OCI-LY1 (cell line): Measurements from ENCODE around the gene CIZ1.

Source experiments
- H2AFZ ChIP-seq: fragments of 200-600 bp; sonication (generic), shearing (Covaris generic); 2 replicates; pipeline ENCODE4 v1.6.0; 2014; ENCODE audit warnings: antibody characterized with exemption, mild to moderate bottlenecking, low read length
- H3F3A ChIP-seq: fragments of 200-600 bp; sonication (generic), shearing (Covaris generic); 2 replicates; pipeline ENCODE4 v1.6.0; 2014; ENCODE audit warnings: mild to moderate bottlenecking, antibody characterized with exemption, low read length, moderate library complexity; ENCODE audit not compliant: insufficient read depth
- H3K27ac ChIP-seq: fragments of 200-600 bp; sonication (generic); 2 replicates; pipeline ENCODE4 v1.5.1; 2014; ENCODE audit warnings: low read length, mixed run types, mild to moderate bottlenecking, low read depth; ENCODE audit not compliant: poor library complexity, severe bottlenecking
- H3K27me3 ChIP-seq: fragments of 200-600 bp; sonication (generic); 2 replicates; pipeline ENCODE4 v1.6.0; 2014; ENCODE audit warnings: antibody characterized with exemption, mild to moderate bottlenecking, low read length, moderate library complexity; ENCODE audit not compliant: insufficient read depth
- H3K36me3 ChIP-seq: fragments of 200-600 bp; sonication (generic); 2 replicates; pipeline ENCODE4 v1.6.1; 2014; ENCODE audit warnings: mild to moderate bottlenecking, antibody characterized with exemption, low read length, moderate library complexity, mixed read lengths; ENCODE audit not compliant: insufficient read depth
- H3K4me1 ChIP-seq: fragments of 200-600 bp; sonication (generic); 2 replicates; pipeline ENCODE4 v1.5.1; 2014; ENCODE audit warnings: mild to moderate bottlenecking, low read length, moderate library complexity; ENCODE audit not compliant: insufficient read depth, severe bottlenecking
- H3K4me2 ChIP-seq: fragments of 200-600 bp; sonication (generic), shearing (Covaris generic); 2 replicates; pipeline ENCODE4 v1.6.1; 2014; ENCODE audit warnings: low read length
- H3K4me3 ChIP-seq: fragments of 200-600 bp; sonication (generic); 2 replicates; pipeline ENCODE4 v1.5.1; 2014; ENCODE audit warnings: low read length, low read depth, mild to moderate bottlenecking, mixed read lengths; ENCODE audit not compliant: poor library complexity, severe bottlenecking
- H3K79me2 ChIP-seq: fragments of 200-600 bp; shearing (Covaris generic); 2 replicates; pipeline ENCODE4 v1.6.1; 2016; ENCODE audit warnings: mixed run types, low read length, mixed read lengths; ENCODE audit not compliant: insufficient read depth
- H3K9ac ChIP-seq: fragments of 200-600 bp; sonication (generic), shearing (Covaris generic); 2 replicates; pipeline ENCODE4 v1.6.1; 2014; ENCODE audit warnings: mild to moderate bottlenecking, low read length, mixed read lengths
- H3K9me2 ChIP-seq: fragments of 200-600 bp; sonication (generic), shearing (Covaris generic); 2 replicates; pipeline ENCODE4 v1.6.1; 2014; ENCODE audit warnings: low read depth, mild to moderate bottlenecking, low read length, mixed read lengths
- H3K9me3 ChIP-seq: fragments of 200-600 bp; shearing (Covaris generic); 2 replicates; pipeline ENCODE4 v1.6.1; 2014; ENCODE audit warnings: low read length, mixed read lengths
- H4K20me1 ChIP-seq: fragments of 200-600 bp; sonication (generic), shearing (Covaris generic); 2 replicates; pipeline ENCODE4 v1.6.0; 2016; ENCODE audit warnings: mild to moderate bottlenecking, low read length; ENCODE audit not compliant: insufficient read depth
- CTCF ChIP-seq: fragments of 200-600 bp; sonication (generic), shearing (Covaris generic); IDR thresholded peaks from 2 replicates; pipeline ENCODE4 v1.5.1; 2017; ENCODE audit warnings: mild to moderate bottlenecking, antibody characterized with exemption, low read length, moderate library complexity, mixed read lengths
- EZH2 ChIP-seq: fragments of 200-600 bp; sonication (generic), shearing (Covaris generic); IDR thresholded peaks from 2 replicates; pipeline ENCODE4 v1.8.0; 2017; ENCODE audit warnings: borderline replicate concordance, mixed run types, mild to moderate bottlenecking, antibody characterized with exemption, low read length, moderate library complexity, mixed read lengths

Gene CIZ1

GRCh38 chr9:128218518-128219389 lies 27.4 kb upstream of the CIZ1 start:
- Histone ChIP-seq H3K9me3 (no peaks in the 10 kb centered on the region), H3F3A (no peaks in the 10 kb centered on the region), H3K9ac (peak overlapping the region; percentile 27; the same call in 1 of the 2 replicates), H4K20me1 (no peaks in the 10 kb centered on the region), H3K4me3 (peak overlapping the region; percentile 56), H3K79me2 (no peaks in the 10 kb centered on the region), H3K4me2 (peak overlapping the region; percentile 73), H3K36me3 (no peaks in the 10 kb centered on the region), H3K4me1 (peaks cover 9% of the 10 kb centered on the region), H3K9me2 (no peaks in the 10 kb centered on the region), H3K27ac (no peak overlapping the region), H3K27me3 (peaks cover 7% of the 10 kb centered on the region; the same call in 1 of the 2 replicates), H2AFZ (no peak overlapping the region)
- TF ChIP-seq EZH2, result no peak
- no peak for TF ChIP-seq CTCF

GRCh38 chr9:128218172-128218517 lies 26.8 kb upstream of the CIZ1 start:
- no peaks in the 10 kb centered on the region for H4K20me1 ChIP-seq
- H3K4me1 ChIP-seq, result peaks cover 9% of the 10 kb centered on the region
- H3K27ac ChIP-seq, result no peak overlapping the region
- no peaks in the 10 kb centered on the region for H3K9me3 ChIP-seq
- H3K79me2 ChIP-seq, result no peaks in the 10 kb centered on the region
- peak overlapping the region; percentile 56 for H3K4me3 ChIP-seq
- H3F3A ChIP-seq, result no peaks in the 10 kb centered on the region
- peaks cover 7% of the 10 kb centered on the region; the same call in 1 of the 2 replicates for H3K27me3 ChIP-seq
- no peaks in the 10 kb centered on the region for H3K36me3 ChIP-seq
- H3K9me2 ChIP-seq, result no peaks in the 10 kb centered on the region
- H3K4me2 ChIP-seq, result peak overlapping the region; percentile 73
- peak overlapping the region; percentile 27; the same call in 1 of the 2 replicates for H3K9ac ChIP-seq
- no peak overlapping the region for H2AFZ ChIP-seq
- TF ChIP-seq CTCF (no peak), EZH2 (no peak)

- no peak overlapping the region for H3K4me3 ChIP-seq
- no peaks in the 10 kb centered on the region for H3K9me3 ChIP-seq
- H2AFZ ChIP-seq, result no peak overlapping the region
- no peaks in the 10 kb centered on the region for H3K36me3 ChIP-seq
- peaks cover 9% of the 10 kb centered on the region for H3K4me1 ChIP-seq
- H4K20me1 ChIP-seq, result no peaks in the 10 kb centered on the region
- H3K79me2 ChIP-seq, result no peaks in the 10 kb centered on the region
- no peak overlapping the region for H3K9ac ChIP-seq
- H3K4me2 ChIP-seq, result no peak overlapping the region
- H3K27ac ChIP-seq, result no peak overlapping the region
- no peak for TF ChIP-seq EZH2
- no peak for TF ChIP-seq CTCF
- peaks cover 11% of the 10 kb centered on the region; the same call in 1 of the 2 replicates for H3K27me3 ChIP-seq
- H3F3A ChIP-seq, result no peaks in the 10 kb centered on the region
- H3K9me2 ChIP-seq, result no peaks in the 10 kb centered on the region
Measured at GRCh38 chr9:128216781-128217553, 25.6 kb upstream of the CIZ1 start.
